Stimulated activated CD4-positive, alpha-beta T cell treated with anti-CD3 and anti-CD28 coated beads, TNF-alpha, amount 100 ng/mL, for 1 hour (primary cell): ENCODE data around the gene TSSK6.
A peak's percentile ranks its signal among the peaks of the same experiment; 100 is the strongest.

ENCODE experiments used
- DNase-seq, 3 donors: peaks; one replicate each; pipeline ENCODE4 v3.0.0-alpha.2; 2020; ENCODE audit warnings: low read depth in 3 of 3, low spot score in 1 of 3

The TSSK6 gene

GRCh38 chr19:19514881-19515641 lies at the start of gene TSSK6:
Gene TSSK6, minus strand, starts transcription at chr19:19515548. Its CDS starts 121 bp downstream, at chr19:19515427.
- no peak for DNase-seq

DNA sequence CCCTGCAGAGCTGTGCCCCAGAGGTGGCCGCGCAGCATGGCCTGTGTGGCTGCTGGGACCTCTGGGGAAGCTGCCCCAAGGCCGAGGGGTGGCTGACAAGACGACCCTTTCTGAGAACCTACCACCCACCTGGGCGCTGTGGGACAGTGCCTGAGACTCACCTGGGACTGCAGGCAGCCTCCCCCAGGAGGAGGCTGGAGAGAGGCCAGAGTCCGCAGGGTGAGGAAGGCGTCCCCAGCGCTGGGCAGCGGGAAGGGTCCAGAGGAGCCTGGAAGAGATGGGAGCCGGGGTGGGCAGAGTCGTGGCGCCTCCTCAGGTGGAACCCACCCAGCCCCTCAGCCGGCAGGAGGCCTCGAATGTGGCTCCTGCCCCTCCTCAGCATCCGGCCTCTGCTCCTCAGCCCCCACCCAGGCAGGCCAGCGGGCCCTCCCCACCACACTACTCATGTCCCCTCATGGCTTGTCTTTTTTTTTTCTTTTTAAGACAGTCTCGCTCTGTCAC lies 48.0 kb upstream of the TSSK6 start:
- no peak for DNase-seq

GRCh38 chr19:19562665-19563347 lies 47.5 kb upstream of the TSSK6 start:
- no peak for DNase-seq

DNA sequence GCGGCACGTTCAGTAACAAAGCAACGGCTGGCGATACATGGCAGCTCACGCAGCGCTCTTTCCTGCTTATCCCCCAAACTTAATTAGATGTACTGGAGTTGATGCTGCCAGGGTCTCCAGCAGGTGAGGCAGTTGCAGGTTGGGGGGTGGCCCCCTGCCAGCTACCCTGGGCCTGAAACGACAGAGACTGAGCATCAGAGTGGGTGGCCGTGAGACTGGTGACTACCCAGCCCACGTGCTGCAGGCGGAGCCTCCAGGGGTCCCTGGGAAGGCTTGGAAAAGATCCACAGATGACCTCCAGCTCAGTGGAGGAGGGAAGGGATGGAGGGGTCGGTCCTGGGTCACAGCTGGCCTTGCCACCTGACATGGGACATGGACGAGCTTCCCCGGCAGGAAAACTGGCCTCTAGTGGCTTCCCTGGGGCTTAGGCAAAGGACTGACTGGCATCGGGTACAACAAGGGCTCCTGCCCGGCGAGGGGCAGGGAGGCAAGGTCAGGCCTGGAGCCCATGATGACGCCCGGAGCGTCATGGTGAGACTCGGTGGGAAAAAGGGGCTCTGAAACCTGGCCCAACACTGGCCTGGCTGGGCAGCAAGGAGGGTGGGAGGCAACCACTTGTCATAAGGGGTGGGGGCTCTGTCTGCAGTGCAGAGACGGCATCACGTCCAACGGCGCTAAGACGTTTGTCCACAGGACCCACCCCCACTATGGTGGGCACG lies 46.8 kb upstream of the TSSK6 start:
- no peak for DNase-seq

DNA sequence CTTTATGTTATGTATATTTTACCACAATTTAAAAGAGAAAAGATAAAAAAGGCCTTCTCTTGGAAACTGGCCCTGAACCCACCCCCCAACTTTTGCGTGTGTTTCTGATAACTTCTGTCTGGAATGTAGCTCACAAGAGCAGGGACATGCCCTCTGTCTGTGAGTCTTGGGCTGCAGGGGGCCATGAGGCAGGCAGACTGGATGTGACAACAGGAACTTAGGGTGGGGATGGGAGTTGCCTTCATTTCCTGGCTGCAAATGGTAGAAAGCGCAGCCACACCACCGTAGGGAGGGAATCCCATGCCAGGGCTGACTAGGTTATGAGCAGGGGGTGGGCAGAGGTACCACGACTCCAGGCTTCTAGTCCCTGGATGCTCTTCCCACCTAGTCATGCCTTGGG lies 44.6 kb upstream of the TSSK6 start:
- no peak for DNase-seq

- DNase-seq, result no peak
These were observed 43.3 kb upstream of the TSSK6 start for GRCh38 chr19:19558636-19559035.

GRCh38 chr19:19558055-19558454 lies 42.7 kb upstream of the TSSK6 start:
- DNase-seq, result no peak

DNA sequence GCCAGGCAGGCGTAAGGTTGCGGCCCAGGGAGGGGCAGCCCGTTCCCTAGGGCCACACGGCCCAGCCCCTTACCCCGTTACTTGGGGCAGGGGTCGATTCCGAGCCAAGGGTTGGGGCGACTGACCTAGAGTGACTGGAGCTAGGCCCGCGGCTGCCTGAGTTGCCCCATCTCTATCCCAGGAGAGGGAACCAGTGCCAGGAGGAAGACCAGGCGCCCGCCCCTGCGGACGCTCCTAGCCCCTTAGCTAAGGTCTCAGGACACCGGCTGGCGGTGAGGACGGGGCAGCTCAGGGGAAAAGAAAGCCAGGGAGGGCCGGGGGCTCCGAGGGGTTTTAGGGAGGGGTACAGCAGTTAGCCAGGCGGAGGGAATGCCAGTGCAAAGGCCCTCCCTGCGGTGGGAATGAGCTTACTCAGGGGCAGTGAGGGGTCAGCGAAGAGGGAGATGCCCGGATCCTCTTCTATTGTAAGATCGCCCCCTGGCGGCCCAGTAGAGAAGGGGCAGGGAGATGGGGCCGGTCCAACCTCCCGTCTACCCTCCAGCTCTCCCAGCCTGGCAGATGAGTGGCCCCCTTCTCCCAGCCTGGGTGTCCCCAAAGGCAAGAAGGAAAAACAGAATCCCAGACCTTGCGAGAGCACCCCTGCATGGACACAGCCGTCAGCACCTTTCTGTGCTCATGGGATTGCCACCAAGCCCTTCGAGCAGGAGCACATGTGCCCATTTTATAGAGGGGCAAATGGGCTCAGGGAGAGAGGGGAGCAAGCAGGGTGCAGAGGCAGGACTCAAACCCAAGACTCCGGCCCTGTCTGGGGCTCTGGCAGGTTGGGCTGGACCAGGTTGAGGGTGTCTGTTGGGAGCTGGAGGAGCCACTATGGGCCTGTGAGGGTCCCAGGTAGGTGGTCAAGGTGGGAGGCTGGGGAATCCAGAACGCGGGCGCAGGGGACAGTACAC lies 39.0 kb upstream of the TSSK6 start:
- peak in 1 of 3 donors; percentile 60 for DNase-seq

- no peak for DNase-seq
These were observed 38.3 kb upstream of the TSSK6 start for GRCh38 chr19:19553670-19554069.

GRCh38 chr19:19552798-19553197 lies 37.5 kb upstream of the TSSK6 start:
- DNase-seq, result no peak

GRCh38 chr19:19551853-19552192 lies 36.5 kb upstream of the TSSK6 start:
- DNase-seq, result no peak

DNA sequence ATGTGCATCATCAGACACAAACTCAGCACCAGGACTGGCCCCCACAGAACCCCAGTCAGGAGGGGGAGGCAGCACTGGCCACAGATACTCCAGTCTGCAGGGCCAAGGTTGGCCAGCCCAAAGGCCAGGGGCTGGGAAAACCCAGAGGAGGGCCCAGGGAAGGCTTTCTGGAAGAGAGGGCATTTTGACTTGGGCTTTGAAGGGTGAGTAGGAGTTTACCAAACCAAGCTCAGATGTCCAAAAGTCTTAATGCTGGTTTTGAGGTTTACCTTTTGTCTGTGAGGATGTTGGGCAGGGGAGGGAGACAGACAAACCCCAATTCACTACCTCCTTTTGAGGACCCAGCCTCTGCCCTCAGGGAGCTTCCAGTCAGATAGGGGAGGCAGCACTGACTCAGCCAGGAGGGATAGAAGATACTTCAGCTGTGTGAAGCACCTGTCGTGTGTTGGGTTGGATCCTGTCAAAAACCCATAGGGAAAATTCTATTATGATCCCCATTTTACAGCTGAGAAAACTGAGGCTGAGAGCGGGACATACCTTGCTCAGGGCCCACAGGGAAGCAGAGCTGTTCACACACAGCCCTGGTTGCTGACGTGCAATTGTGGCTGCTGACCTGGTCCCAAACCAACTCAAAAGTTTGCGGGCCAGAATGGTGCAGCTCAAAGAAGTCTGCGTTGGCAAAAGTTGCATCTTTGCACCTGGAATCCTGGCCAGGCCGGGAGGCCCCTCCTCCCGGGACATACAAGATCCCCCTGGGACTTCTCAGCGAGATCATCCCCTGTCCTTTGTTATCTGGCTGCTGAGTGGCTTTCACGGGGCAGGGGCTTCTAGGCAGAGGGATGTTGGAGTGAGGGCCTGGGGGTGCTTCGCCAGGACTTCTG lies 35.9 kb upstream of the TSSK6 start:
- no peak for DNase-seq

DNA sequence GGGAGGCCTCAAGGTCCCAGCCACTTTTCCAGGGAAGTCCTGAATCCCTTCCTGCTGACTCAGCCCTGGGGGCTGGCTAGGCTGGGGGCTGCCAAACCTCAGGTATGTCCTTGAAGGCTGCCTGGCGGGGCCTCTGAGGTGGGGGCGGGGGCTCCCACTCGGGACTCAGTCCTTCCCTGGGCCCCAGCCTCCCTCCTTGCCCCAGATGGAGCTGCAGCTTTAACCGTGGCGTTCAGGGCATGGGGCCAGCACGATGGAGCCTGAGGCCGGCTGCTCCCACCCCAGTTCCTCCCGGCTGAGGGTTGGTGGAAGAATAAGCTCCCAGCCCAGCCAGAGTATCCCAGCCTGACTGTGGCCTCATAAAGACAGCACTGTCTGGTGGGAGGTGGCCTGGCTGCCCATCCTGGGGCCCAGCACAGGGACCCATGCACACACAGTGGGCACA lies 35.2 kb upstream of the TSSK6 start:
- DNase-seq, result no peak

GRCh38 chr19:19549804-19550464 lies 34.6 kb upstream of the TSSK6 start:
- DNase-seq, result no peak

DNA sequence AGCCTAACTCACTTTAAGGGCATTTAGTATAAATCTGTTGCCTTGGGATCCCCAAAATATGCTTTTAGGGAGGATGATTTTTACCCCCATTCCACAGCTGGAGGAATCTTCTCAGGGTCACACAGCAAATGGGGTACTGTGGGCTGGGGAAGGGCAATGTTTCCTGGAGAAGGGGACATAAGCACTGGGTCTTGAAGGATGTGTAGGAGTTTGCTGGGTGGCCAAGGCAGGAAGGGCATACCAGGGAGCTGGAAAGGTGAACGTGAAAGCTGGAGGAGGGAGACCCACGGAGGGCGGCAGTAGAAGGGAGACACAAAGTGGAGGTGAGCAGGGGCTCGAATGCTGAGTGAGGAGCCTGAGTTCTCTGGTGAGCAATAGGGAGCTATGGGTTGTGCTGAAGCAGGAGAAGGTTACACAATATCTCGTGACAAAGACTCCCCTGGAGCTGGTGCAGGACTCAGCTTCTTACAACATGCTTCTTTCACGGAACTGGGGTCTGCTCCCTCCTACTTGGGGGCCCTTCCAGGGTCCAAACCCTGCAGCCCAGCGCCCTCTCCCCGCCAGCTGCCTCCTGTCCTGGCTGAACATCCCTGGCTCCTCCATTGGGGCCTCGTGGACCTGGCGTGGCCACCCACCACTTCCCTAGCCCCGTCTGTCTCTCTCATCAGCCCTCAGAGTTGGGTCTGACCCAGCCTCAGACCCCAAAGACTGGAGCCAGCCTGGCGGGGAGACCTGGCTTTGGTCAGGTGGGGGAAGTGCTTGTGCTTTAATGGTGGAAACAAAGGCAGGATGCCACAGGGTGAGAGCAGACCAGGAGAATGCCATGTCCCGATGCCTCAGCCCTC lies 33.8 kb upstream of the TSSK6 start:
- DNase-seq, result no peak

- DNase-seq, result no peak
These were observed 32.5 kb upstream of the TSSK6 start for GRCh38 chr19:19547674-19548336.

GRCh38 chr19:19546751-19547162 lies 31.4 kb upstream of the TSSK6 start:
- no peak for DNase-seq

GRCh38 chr19:19545707-19546106 lies 30.4 kb upstream of the TSSK6 start:
- DNase-seq, result no peak
